ENCODE results near the gene CDC42SE2.

- TF ChIP-seq CTCF (conservative IDR thresholded peaks at IDR 0.05; ENCODE audit: low read length) (no peak), EZH2phosphoT487 (IDR thresholded peaks at IDR 0.05; ENCODE audit: borderline replicate concordance) (no peak)
Observed at GRCh38 chr5:131357739-131358561, 94.1 kb downstream of the CDC42SE2 start.

Measured in Loucy (cell line).